ENCODE results near the gene WNT4.

DNA sequence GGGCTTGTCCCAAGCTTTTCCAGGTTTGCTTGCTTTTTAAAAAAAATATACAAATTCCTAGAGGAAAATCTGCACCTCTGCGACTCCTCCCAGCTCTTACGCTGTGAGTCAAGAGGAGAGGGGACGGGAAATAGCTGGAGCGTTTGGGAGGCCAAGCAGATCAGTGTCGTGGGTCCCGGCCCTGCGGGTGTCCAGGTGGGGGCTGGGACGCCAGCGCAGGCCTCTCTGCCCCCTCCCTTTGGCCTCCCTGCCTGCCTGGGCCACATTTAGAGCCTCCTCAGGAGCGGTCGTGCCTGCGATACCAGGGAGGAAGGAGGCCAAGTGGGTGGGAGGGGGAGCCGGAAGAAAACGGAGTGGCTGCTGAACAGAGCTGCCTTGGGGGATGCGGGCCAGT, 9.0 kb downstream of the WNT4 start:
- TF ChIP-seq POLR2A (IDR thresholded peaks at IDR 0.05): no peak
- TF ChIP-seq, protein P1, sequence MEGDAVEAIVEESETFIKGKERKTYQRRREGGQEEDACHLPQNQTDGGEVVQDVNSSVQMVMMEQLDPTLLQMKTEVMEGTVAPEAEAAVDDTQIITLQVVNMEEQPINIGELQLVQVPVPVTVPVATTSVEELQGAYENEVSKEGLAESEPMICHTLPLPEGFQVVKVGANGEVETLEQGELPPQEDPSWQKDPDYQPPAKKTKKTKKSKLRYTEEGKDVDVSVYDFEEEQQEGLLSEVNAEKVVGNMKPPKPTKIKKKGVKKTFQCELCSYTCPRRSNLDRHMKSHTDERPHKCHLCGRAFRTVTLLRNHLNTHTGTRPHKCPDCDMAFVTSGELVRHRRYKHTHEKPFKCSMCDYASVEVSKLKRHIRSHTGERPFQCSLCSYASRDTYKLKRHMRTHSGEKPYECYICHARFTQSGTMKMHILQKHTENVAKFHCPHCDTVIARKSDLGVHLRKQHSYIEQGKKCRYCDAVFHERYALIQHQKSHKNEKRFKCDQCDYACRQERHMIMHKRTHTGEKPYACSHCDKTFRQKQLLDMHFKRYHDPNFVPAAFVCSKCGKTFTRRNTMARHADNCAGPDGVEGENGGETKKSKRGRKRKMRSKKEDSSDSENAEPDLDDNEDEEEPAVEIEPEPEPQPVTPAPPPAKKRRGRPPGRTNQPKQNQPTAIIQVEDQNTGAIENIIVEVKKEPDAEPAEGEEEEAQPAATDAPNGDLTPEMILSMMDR (IDR thresholded peaks at IDR 0.05): no peak

All from uterus (tissue), 2 donors.